Common myeloid progenitor, CD34-positive (primary cell): ENCODE results near the gene HDAC5.

Source experiments
- CTCF ChIA-PET: fragments of 350-600 bp; sonication (Branson Sonifier 250); formaldehyde crosslinking; loops from one replicate; lab custom pipeline; 2021; ENCODE audit warnings: antibody characterized with exemption; lab: Charles Lee
- POLR2A ChIA-PET: fragments of 350-600 bp; sonication (Branson Sonifier 250); formaldehyde crosslinking; loops from one replicate; lab custom pipeline; 2021; ENCODE audit warnings: antibody characterized with exemption; lab: Charles Lee
- DNase-seq, 3 donors: peaks; one replicate each; pipeline versions ENCODE4 v3.0.0 to v3.0.0-alpha.2; 2013
- H3K27ac ChIP-seq, 2 experiments: 1 replicate in 1 of 2; 2 replicates in 1 of 2; pipeline ENCODE4 v1.7.0; 2013; ENCODE audit warnings: inconsistent platforms in 2 of 2, low read length in 2 of 2, mild to moderate bottlenecking in 2 of 2, low read depth in 1 of 2, moderate library complexity in 1 of 2; ENCODE audit not compliant: severe bottlenecking in 2 of 2, insufficient read depth in 1 of 2, poor library complexity in 1 of 2
- H3K27me3 ChIP-seq, 5 experiments: replicated peaks in 2 of 5; 1 replicate in 3 of 5; 2 replicates in 2 of 5; pipeline versions ENCODE4 v1.6.1 to v1.7.0; 2013; ENCODE audit warnings: low read length in 4 of 5, mild to moderate bottlenecking in 2 of 5, moderate library complexity in 2 of 5, inconsistent platforms in 1 of 5; ENCODE audit not compliant: insufficient read depth in 5 of 5, control insufficient read depth in 4 of 5
- H3K36me3 ChIP-seq, 4 experiments: 1 replicate in 2 of 4; 2 replicates in 2 of 4; pipeline versions ENCODE4 v1.6.1 to v1.7.0; 2013; ENCODE audit warnings: low read length in 3 of 4, control low read depth in 1 of 4, mild to moderate bottlenecking in 1 of 4; ENCODE audit not compliant: control insufficient read depth in 4 of 4, insufficient read depth in 4 of 4
- H3K4me1 ChIP-seq, 4 experiments: 1 replicate in 3 of 4; 2 replicates in 1 of 4; pipeline versions ENCODE4 v1.6.1 to v1.7.1; 2013; ENCODE audit warnings: low read length in 3 of 4, mild to moderate bottlenecking in 3 of 4, control low read depth in 1 of 4, inconsistent platforms in 1 of 4, moderate library complexity in 1 of 4; ENCODE audit not compliant: control insufficient read depth in 4 of 4, insufficient read depth in 4 of 4; ENCODE audit errors: control extremely low read depth in 1 of 4
- H3K4me3 ChIP-seq, 7 experiments: 1 replicate in 4 of 7; 2 replicates in 3 of 7; pipeline versions ENCODE4 v1.5.1 to v1.7.0; 2013; ENCODE audit warnings: mild to moderate bottlenecking in 7 of 7, low read length in 6 of 7, moderate library complexity in 6 of 7, inconsistent platforms in 2 of 7, low read depth in 2 of 7, control low read depth in 1 of 7; ENCODE audit not compliant: insufficient read depth in 4 of 7, control insufficient read depth in 1 of 7; ENCODE audit errors: extremely low read depth in 1 of 7
- H3K9me3 ChIP-seq, 5 experiments: 1 replicate in 4 of 5; 2 replicates in 1 of 5; pipeline versions ENCODE4 v1.6.1 to v1.7.1; 2013; ENCODE audit warnings: low read length in 4 of 5, mild to moderate bottlenecking in 2 of 5, inconsistent platforms in 1 of 5, low read depth in 1 of 5, moderate library complexity in 1 of 5; ENCODE audit not compliant: control insufficient read depth in 4 of 5, insufficient read depth in 2 of 5; ENCODE audit errors: control extremely low read depth in 1 of 5
- WGBS: methylation state at CpG from one replicate; pipeline ENCODE4 v1.1.5; 2013; ENCODE audit not compliant: insufficient coverage; 5-methylcytosine and 5-hydroxymethylcytosine counted together

HDAC5 gene

DNA sequence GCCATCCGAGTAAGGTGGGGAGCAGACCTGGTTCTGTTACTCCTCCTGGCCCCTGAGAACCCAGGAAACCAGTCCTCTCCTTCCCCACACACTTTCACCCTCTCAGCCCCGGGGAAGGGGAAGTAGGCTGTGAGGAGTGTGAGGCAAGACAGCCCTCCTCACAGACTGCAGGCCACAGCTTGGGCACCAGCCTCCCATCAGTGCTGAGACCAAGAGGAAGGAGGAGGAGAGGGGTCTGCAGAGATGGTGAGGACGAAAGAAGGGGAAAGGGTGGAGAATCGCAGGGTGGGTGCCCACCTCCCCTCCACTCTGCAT, 45.9 kb downstream of the HDAC5 start:
- H3K9me3 ChIP-seq, result no peaks in the 10 kb centered on the region
- ChIA-PET POLR2A (no interaction called here), CTCF (interaction anchor here (1.0 kb wide), 1 partner anchor 10 kb away, joined by 3 read pairs; no protein-coding TSS in a partner anchor)
- no peaks in the 10 kb centered on the region for H3K27me3 ChIP-seq
- H3K36me3 ChIP-seq, result peaks cover 12 to 82% (median 59%) of the 10 kb centered on the region in 4 experiments
- WGBS, result no CpG with 5 or more reads among the region's 4 CpGs
- H3K27ac ChIP-seq, result no peak overlapping the region
- peaks cover 0 to 30% (median 2%) of the 10 kb centered on the region in 4 experiments for H3K4me1 ChIP-seq
- no peak overlapping the region for H3K4me3 ChIP-seq
- DNase-seq, result peak in 1 of 3 donors; percentile 26

DNA sequence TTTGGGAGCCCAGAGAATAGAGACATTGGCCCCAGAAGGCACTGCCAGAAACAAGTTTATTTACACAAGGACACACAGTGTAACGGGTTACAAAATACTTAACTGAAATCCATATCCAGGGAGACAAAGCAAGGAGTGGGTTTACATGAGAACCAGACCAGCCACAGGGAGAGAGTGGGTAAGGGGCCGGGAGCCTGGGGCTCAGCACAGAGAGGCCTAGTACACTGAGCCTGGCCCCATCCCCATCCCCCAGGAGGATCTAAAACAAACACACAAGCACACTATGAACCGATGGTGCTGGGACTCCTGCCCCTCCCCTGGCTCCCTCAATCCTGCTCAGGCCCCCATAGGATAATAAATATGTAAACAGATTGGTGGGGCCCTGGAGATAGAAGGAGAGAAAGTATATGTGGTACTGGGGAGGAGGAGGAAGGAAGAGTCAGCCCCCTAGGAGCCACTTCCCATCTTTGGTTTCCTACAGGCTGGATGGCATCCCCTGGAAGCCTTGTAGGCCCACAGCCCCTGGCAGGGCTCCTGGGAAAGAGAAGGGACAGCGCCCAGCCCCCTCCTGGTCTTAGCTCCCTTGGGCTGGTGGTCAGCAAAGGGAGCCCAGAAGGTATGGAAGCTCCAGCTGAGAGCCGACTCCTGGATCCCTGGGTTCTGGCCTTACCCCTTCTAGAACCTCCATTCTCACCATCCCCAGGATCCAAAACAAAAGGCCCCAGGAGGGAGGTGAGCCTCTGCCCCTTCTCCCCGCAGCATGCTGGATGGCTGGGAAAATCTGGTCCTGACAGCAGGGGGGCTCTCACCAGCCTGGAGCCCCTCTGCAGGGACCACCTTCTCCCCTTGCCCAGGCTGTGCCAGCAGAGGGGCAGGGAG, 46.5 kb downstream of the HDAC5 start:
- no peak overlapping the region for H3K27ac ChIP-seq
- H3K27me3 ChIP-seq, result no peaks in the 10 kb centered on the region
- H3K4me3 ChIP-seq, result peak overlapping the region in 1 of 7 experiments; percentile 0
- H3K9me3 ChIP-seq, result no peaks in the 10 kb centered on the region
- H3K4me1 ChIP-seq, result peaks cover 0 to 34% (median 4%) of the 10 kb centered on the region in 4 experiments
- ChIA-PET CTCF (interaction anchor here (1.0 kb wide), 1 partner anchor 11 kb away, joined by 3 read pairs; no protein-coding TSS in a partner anchor), POLR2A (no interaction called here)
- WGBS, result 91% methylated on average over 3 of the region's 6 CpGs
- peaks cover 12 to 76% (median 56%) of the 10 kb centered on the region in 4 experiments for H3K36me3 ChIP-seq
- DNase-seq, result no peak

DNA sequence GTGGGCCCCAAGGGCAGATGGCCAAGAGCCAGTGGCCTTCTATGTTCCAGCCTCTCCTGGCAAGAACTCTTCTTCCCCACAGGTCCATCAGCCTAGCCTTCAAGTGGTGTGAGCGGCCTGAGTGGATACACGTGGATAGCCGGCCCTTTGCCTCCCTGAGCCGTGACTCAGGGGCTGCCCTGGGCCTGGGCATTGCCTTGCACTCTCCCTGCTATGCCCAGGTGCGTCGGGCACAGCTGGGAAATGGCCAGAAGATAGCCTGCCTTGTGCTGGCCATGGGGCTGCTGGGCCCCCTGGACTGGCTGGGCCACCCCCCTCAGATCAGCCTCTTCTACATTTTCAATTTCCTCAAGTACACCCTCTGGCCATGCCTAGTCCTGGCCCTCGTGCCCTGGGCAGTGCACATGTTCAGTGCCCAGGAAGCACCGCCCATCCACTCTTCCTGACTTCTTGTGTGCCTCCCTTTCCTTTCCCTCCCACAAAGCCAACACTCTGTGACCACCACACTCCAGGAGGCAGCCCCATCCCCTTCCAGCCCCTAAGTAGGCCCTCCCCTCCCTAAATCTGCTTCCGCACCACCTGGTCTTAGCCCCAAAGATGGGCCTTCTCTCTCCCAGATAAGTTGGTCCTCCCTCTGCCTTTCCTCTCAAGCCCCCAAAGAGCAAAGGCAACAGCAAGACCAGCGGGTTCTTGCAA, 47.7 kb downstream of the HDAC5 start:
- POLR2A ChIA-PET, result interaction anchor here (0.9 to 1.5 kb wide), 2 partner anchors 9 to 10 kb away, joined by 3 read pairs; no protein-coding TSS in a partner anchor
- 93% methylated on average over 9 of the region's 10 CpGs for WGBS
- Histone ChIP-seq H3K9me3 (no peaks in the 10 kb centered on the region), H3K27ac (no peak overlapping the region), H3K36me3 (peaks cover 10 to 71% (median 51%) of the 10 kb centered on the region in 4 experiments), H3K4me3 (no peak overlapping the region), H3K27me3 (no peaks in the 10 kb centered on the region), H3K4me1 (peaks cover 7 to 46% (median 15%) of the 10 kb centered on the region in 4 experiments)
- CTCF ChIA-PET, result interaction anchor here (2.0 to 3.2 kb wide), 2 partner anchors 8 to 11 kb away, joined by 5 to 19 read pairs; no protein-coding TSS in a partner anchor
- DNase-seq, result no peak

DNA sequence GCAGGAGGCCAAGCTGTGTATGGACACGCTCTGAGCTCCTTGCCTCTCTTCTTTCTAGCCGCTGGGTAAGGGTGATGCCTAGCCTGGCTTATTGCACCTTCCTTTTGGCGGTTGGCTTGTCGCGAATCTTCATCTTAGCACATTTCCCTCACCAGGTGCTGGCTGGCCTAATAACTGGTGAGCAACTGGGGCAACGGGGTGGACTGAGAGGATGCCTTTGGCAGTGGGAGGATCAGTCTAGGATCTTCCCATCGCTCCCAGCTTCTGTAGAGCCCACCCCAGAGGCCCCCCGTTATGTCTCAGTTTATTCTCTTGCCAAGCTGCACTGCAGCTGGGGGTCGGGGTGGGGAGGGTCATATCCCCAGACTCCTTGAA, 48.5 kb downstream of the HDAC5 start:
- ChIA-PET CTCF (interaction anchor here (0.8 to 3.2 kb wide), 4 partner anchors 9 to 22 kb away, joined by 3 to 19 read pairs (median 4); no protein-coding TSS in a partner anchor), POLR2A (interaction anchor here (0.9 to 1.5 kb wide), 2 partner anchors 9 to 10 kb away, joined by 3 read pairs; no protein-coding TSS in a partner anchor)
- H3K4me1 ChIP-seq, result peaks cover 11 to 51% (median 20%) of the 10 kb centered on the region in 4 experiments
- no peaks in the 10 kb centered on the region for H3K27me3 ChIP-seq
- 94% methylated on average over 9 of the region's 9 CpGs for WGBS
- H3K4me3 ChIP-seq, result no peak overlapping the region
- H3K36me3 ChIP-seq, result peaks cover 10 to 63% (median 42%) of the 10 kb centered on the region in 4 experiments
- H3K27ac ChIP-seq, result no peak overlapping the region
- no peaks in the 10 kb centered on the region for H3K9me3 ChIP-seq
- DNase-seq, result no peak

DNA sequence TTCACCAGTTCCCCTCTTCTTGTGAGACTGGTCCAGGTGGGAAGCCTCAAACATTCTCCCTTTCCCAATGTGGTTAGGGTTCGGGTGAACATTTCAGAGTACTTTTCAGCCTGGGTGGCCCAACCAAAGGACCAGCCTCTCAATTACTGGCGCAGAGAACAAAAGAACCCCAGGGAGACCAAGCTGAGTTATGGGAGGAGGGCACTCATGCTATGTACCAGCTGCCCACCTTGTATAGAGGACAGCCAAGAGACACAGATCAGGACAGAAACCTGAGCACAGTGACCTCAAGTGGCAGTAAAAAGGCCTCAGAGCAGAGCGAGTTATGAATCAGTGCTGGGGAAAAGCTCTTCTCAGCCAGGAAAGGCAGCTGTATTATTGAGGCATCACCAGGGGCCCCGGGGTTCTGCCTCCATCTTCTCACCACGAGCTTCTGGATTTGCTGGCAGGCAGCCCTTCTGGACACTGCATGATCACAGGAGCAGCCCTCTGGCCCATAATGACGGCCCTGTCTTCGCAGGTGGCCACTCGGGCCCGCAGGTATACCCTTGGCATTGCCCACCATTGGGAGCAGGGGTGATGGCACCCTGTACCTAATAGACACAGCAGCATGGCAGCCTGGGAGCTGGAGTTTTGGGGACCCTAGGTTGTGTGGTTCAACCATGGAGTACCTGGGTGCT, 49.1 kb downstream of the HDAC5 start:
- Histone ChIP-seq H3K27me3 (no peaks in the 10 kb centered on the region), H3K4me1 (peaks cover 11 to 54% (median 23%) of the 10 kb centered on the region in 4 experiments), H3K4me3 (no peak overlapping the region), H3K36me3 (peaks cover 10 to 58% (median 40%) of the 10 kb centered on the region in 4 experiments), H3K9me3 (no peaks in the 10 kb centered on the region), H3K27ac (no peak overlapping the region)
- POLR2A ChIA-PET, result interaction anchor here (0.6 to 1.5 kb wide), 3 partner anchors 8 to 23 kb away, joined by 3 read pairs; no protein-coding TSS in a partner anchor
- 96% methylated on average over 6 of the region's 9 CpGs for WGBS
- no peak for DNase-seq
- CTCF ChIA-PET, result interaction anchor here (0.8 to 3.2 kb wide), 4 partner anchors 10 to 23 kb away, joined by 3 to 19 read pairs (median 4); no protein-coding TSS in a partner anchor

DNA sequence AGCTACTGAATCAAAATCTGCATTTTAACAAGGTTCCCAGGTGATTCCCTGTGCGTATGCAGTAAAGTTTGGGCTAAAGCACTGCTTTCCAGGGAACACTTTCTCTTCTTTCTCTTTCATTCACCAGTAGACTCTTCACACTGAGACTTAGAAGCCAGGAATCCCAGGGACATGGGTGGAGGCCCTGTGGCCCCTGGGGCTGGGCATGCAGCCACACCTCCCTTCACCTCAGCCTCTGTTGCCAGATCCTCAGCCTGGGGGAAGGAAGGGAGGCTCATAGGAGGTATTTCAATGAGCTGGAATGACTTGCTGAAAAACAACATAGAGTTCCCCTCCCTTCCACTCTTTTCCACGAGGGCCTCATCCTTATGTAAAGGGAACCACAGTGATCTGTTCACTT, 51.7 kb downstream of the HDAC5 start:
- POLR2A ChIA-PET, result interaction anchor here (0.9 kb wide), 1 partner anchor 39 kb away, joined by 3 read pairs; no protein-coding TSS in a partner anchor

More for the DNA sequence above, 51.7 kb downstream of the HDAC5 start:
- 50% methylated on average over 2 of the region's 2 CpGs for WGBS
- Histone ChIP-seq H3K27me3 (no peaks in the 10 kb centered on the region), H3K9me3 (no peaks in the 10 kb centered on the region), H3K27ac (peak overlapping the region in 1 of 2 experiments; percentile 77), H3K36me3 (peaks cover 5 to 38% (median 21%) of the 10 kb centered on the region in 4 experiments), H3K4me3 (peak overlapping the region in 5 of 7 experiments; percentile 62 to 91 (median 77)), H3K4me1 (peaks cover 14 to 47% (median 31%) of the 10 kb centered on the region in 4 experiments)
- CTCF ChIA-PET, result interaction anchor here (0.6 to 2.6 kb wide), 3 partner anchors 9 to 23 kb away, joined by 3 to 13 read pairs (median 3); no protein-coding TSS in a partner anchor
- no peak for DNase-seq
